SK-N-SH (cell line): ENCODE measurements around the gene TNFSF13. TPM values are rescaled to one million over a fixed set of nuclear protein-coding genes. Genes with fewer than 3 reads are reported as not detected.

ENCODE experiments used
- CTCF ChIA-PET: fragments of 300-600, 350-600 bp; formaldehyde crosslinking; extraction: SDS; loops from one replicate; lab custom pipeline; 2021; lab: Yijun Ruan, JAX
- POLR2A ChIA-PET: fragments of 350-600 bp; sonication (Branson Sonifier 250); formaldehyde crosslinking; extraction: SDS; loops from one replicate; lab custom pipeline; 2020; ENCODE audit warnings: antibody characterized with exemption, inconsistent platforms; lab: Yijun Ruan, JAX
- DNase-seq: peaks from one replicate; pipeline ENCODE4 v3.0.0; 2012
- H2AFZ ChIP-seq: fragments of 200-600 bp; sonication (generic); 2 replicates; pipeline ENCODE4 v1.8.1; 2016; ENCODE audit warnings: antibody characterized with exemption, mild to moderate bottlenecking, low read depth
- H3F3A ChIP-seq: fragments of 200-600 bp; sonication (generic); replicated peaks from 2 replicates; pipeline ENCODE3; 2016; ENCODE audit warnings: antibody characterized with exemption, mild to moderate bottlenecking; ENCODE audit not compliant: insufficient read depth
- H3K27ac ChIP-seq, 2 experiments: fragments of 200-500 bp in 1 of 2; fragments of 200-600 bp in 1 of 2; sonication (Bioruptor generic) in 1 of 2; sonication (generic), shearing (Covaris generic) in 1 of 2; 2 replicates each; pipeline versions ENCODE4 v1.5.1 to v1.6.1; 2014 to 2016; ENCODE audit warnings: low read depth in 2 of 2, inconsistent platforms in 1 of 2, low read length in 1 of 2, mild to moderate bottlenecking in 1 of 2, mixed read lengths in 1 of 2
- H3K27me3 ChIP-seq: fragments of 200-600 bp; sonication (generic), shearing (Covaris generic); 2 replicates; pipeline ENCODE4 v1.6.1; 2016; ENCODE audit warnings: mixed run types; ENCODE audit not compliant: insufficient read depth
- H3K36me3 ChIP-seq, 2 experiments: fragments of 200-500 bp in 1 of 2; fragments of 200-600 bp in 1 of 2; sonication (Bioruptor generic) in 1 of 2; sonication (generic) in 1 of 2; replicated peaks in 1 of 2; 2 replicates each; pipeline versions ENCODE3 to v1.5.1; 2014 to 2016; ENCODE audit warnings: low read length in 1 of 2, mild to moderate bottlenecking in 1 of 2; ENCODE audit not compliant: insufficient read depth in 2 of 2, control insufficient read depth in 1 of 2
- H3K4me1 ChIP-seq, 2 experiments: fragments of 200-500 bp in 1 of 2; fragments of 200-600 bp in 1 of 2; sonication (Bioruptor generic) in 1 of 2; sonication (generic), shearing (Covaris generic) in 1 of 2; 2 replicates each; pipeline versions ENCODE4 v1.5.1 to v1.6.1; 2014 to 2016; ENCODE audit warnings: low read depth in 1 of 2, low read length in 1 of 2, mixed run types in 1 of 2; ENCODE audit not compliant: insufficient read depth in 2 of 2, control insufficient read depth in 1 of 2
- H3K4me2 ChIP-seq: fragments of 200-600 bp; sonication (generic), shearing (Covaris generic); 2 replicates; pipeline ENCODE4 v1.6.1; 2017; ENCODE audit warnings: mixed run types
- H3K4me3 ChIP-seq, 2 experiments: fragments of 200-500 bp in 1 of 2; fragments of 200-600 bp in 1 of 2; sonication (Bioruptor generic) in 1 of 2; sonication (generic), shearing (Covaris generic) in 1 of 2; 2 replicates each; pipeline versions ENCODE4 v1.5.1 to v1.8.1; 2014 to 2016; ENCODE audit warnings: low read depth in 2 of 2, inconsistent platforms in 1 of 2, low read length in 1 of 2, mild to moderate bottlenecking in 1 of 2, mixed read lengths in 1 of 2, moderate library complexity in 1 of 2
- H3K79me2 ChIP-seq: fragments of 200-600 bp; sonication (generic); 2 replicates; pipeline ENCODE4 v1.8.1; 2017; ENCODE audit warnings: mild to moderate bottlenecking; ENCODE audit not compliant: insufficient read depth
- H3K9ac ChIP-seq: fragments of 200-600 bp; sonication (generic); 2 replicates; pipeline ENCODE4 v1.6.1; 2017; ENCODE audit warnings: mixed run types
- H3K9me2 ChIP-seq: fragments of 200-600 bp; sonication (generic); 2 replicates; pipeline ENCODE4 v1.6.1; 2017; ENCODE audit warnings: mixed run types
- H3K9me3 ChIP-seq: fragments of 200-600 bp; sonication (generic); 2 replicates; pipeline ENCODE4 v1.6.1; 2017; ENCODE audit warnings: mixed run types, mild to moderate bottlenecking, moderate library complexity
- H4K20me1 ChIP-seq: fragments of 200-600 bp; sonication (generic); 2 replicates; pipeline ENCODE4 v1.6.1; 2017; ENCODE audit warnings: mild to moderate bottlenecking, mixed run types; ENCODE audit not compliant: insufficient read depth
- ELF1 ChIP-seq: IDR thresholded peaks from 2 replicates; pipeline ENCODE4 v1.4.0; 2012
- EP300 ChIP-seq, 2 experiments: IDR thresholded peaks; 2 replicates each; pipeline versions ENCODE4 v1.4.0 to v1.6.1; 2012; ENCODE audit warnings: borderline replicate concordance in 1 of 2, low read depth in 1 of 2, low read length in 1 of 2
- EZH2phosphoT487 ChIP-seq: fragments of 200-600 bp; sonication (generic); IDR thresholded peaks from 2 replicates; pipeline ENCODE4 v1.6.1; 2017; ENCODE audit warnings: low read depth, mixed run types, mild to moderate bottlenecking, antibody characterized with exemption, moderate library complexity, borderline replicate concordance
- FOSL2 ChIP-seq: IDR thresholded peaks from 2 replicates; pipeline ENCODE4 v1.4.0; 2012; ENCODE audit warnings: low read depth, mild to moderate bottlenecking, moderate library complexity, borderline replicate concordance
- FOXM1 ChIP-seq: IDR thresholded peaks from 2 replicates; pipeline ENCODE4 v1.4.0; 2012; ENCODE audit warnings: low read depth, mild to moderate bottlenecking
- GABPA ChIP-seq: IDR thresholded peaks from 2 replicates; pipeline ENCODE4 v1.4.0; 2012; ENCODE audit warnings: low read depth, mild to moderate bottlenecking
- IRF3 ChIP-seq: fragments of 150-350 bp; IDR thresholded peaks from 2 replicates; pipeline ENCODE4 v1.6.1; 2016; ENCODE audit warnings: mild to moderate bottlenecking, low read depth, low read length
- JUND ChIP-seq: IDR thresholded peaks from 2 replicates; pipeline ENCODE4 v1.4.0; 2012
- MAX ChIP-seq: IDR thresholded peaks from 2 replicates; pipeline ENCODE4 v1.4.0; 2012; ENCODE audit warnings: low read depth
- NFIC ChIP-seq: IDR thresholded peaks from 2 replicates; pipeline ENCODE4 v1.4.0; 2012; ENCODE audit warnings: borderline replicate concordance
- NRF1 ChIP-seq: IDR thresholded peaks from 2 replicates; pipeline ENCODE4 v1.6.1; 2012; ENCODE audit warnings: low read depth, mild to moderate bottlenecking, low read length
- PBX3 ChIP-seq: IDR thresholded peaks from 2 replicates; pipeline ENCODE4; 2012
- POLR2AphosphoS5 ChIP-seq: IDR thresholded peaks from 2 replicates; pipeline ENCODE4 v1.6.1; 2012; ENCODE audit warnings: low read depth, low read length
- RAD21 ChIP-seq: IDR thresholded peaks from 2 replicates; pipeline ENCODE4 v1.6.1; 2012; ENCODE audit warnings: mild to moderate bottlenecking, low read length
- RCOR1 ChIP-seq: fragments of 150-350 bp; IDR thresholded peaks from 2 replicates; pipeline ENCODE4 v1.6.1; 2017; ENCODE audit warnings: antibody characterized with exemption, low read length
- RXRA ChIP-seq: IDR thresholded peaks from 2 replicates; pipeline ENCODE4 v1.4.0; 2012; ENCODE audit warnings: low read depth, mild to moderate bottlenecking, borderline replicate concordance
- SIN3A ChIP-seq: IDR thresholded peaks from 2 replicates; pipeline ENCODE4 v1.6.1; 2012; ENCODE audit warnings: low read depth, mild to moderate bottlenecking, low read length, moderate library complexity, borderline replicate concordance
- SMC3 ChIP-seq: IDR thresholded peaks from 2 replicates; pipeline ENCODE4 v1.6.1; 2012; ENCODE audit warnings: low read depth, low read length, improper control_type of control experiment
- TAF1 ChIP-seq: IDR thresholded peaks from 2 replicates; pipeline ENCODE4 v1.6.1; 2012; ENCODE audit warnings: low read depth, mild to moderate bottlenecking, low read length, moderate library complexity, borderline replicate concordance
- TCF12 ChIP-seq: IDR thresholded peaks from 2 replicates; pipeline ENCODE4 v1.4.0; 2012
- TEAD4 ChIP-seq: IDR thresholded peaks from 2 replicates; pipeline ENCODE4 v1.4.0; 2012; ENCODE audit warnings: mild to moderate bottlenecking, borderline replicate concordance; ENCODE audit not compliant: insufficient read depth
- USF2 ChIP-seq: fragments of 150-350 bp; IDR thresholded peaks from 2 replicates; pipeline ENCODE4 v1.6.1; 2017; ENCODE audit warnings: antibody characterized with exemption, low read length, low read depth, borderline replicate concordance
- YY1 ChIP-seq: IDR thresholded peaks from 2 replicates; pipeline ENCODE4 v1.4.0; 2012; ENCODE audit warnings: low read depth, mild to moderate bottlenecking
- ZBTB33 ChIP-seq: IDR thresholded peaks from 2 replicates; pipeline ENCODE4 v1.4.0; 2012; ENCODE audit warnings: low read depth, borderline replicate concordance
- WGBS: methylation state at CpG from one replicate; pipeline ENCODE4 v1.1.6; 2017; ENCODE audit warnings: low lambda C conversion rate; 5-methylcytosine and 5-hydroxymethylcytosine counted together
- polyA plus RNA-seq, 3 experiments: library from polyadenylated mRNA; depleted of rRNA; stranded (reverse); fragments of >200 nt; gene quantifications; 2 replicates each; pipeline ENCODE4 v1.2.3, GENCODE V29; 2012
- TF ChIP-seq, protein P1 (sequence below): IDR thresholded peaks from 2 replicates; pipeline ENCODE4 v1.4.0; 2012; ENCODE audit warnings: low read depth, borderline replicate concordance
- TF ChIP-seq, protein P2 (sequence below): IDR thresholded peaks from 2 replicates; pipeline ENCODE4 v1.6.1; 2012; ENCODE audit warnings: mild to moderate bottlenecking, low read depth, low read length, moderate library complexity

Gene TNFSF13
- polyA plus RNA-seq, 1 of the 3 experiments (the other 2 are of a cell fraction): 2.1 TPM

DNA sequence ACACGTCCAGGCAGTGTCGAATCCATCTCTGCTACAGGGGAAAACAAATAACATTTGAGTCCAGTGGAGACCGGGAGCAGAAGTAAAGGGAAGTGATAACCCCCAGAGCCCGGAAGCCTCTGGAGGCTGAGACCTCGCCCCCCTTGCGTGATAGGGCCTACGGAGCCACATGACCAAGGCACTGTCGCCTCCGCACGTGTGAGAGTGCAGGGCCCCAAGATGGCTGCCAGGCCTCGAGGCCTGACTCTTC, 13.7 kb downstream of the TNFSF13 start:
- CTCF ChIA-PET: interaction anchor here (0.6 to 5.9 kb wide), 4 partner anchors 11 to 62 kb away, joined by 3 to 40 read pairs (median 3); partner anchors contain the start of genes MPDU1, SENP3 and SOX15
- WGBS: 0% methylated on average over 3 of the region's 11 CpGs
- TF ChIP-seq EP300 (IDR thresholded peaks at IDR 0.05; ENCODE audit: borderline replicate concordance in 1 of 2, low read depth in 1 of 2, low read length in 1 of 2) (no peak), FOXM1 (no peak), TAF1 (peak; percentile 24; the same call in 1 of the 2 replicates), MAX (peak; percentile 100), SIN3A (no peak), RXRA (no peak), JUND (no peak; the same call in 1 of the 2 replicates), PBX3 (no peak), NFIC (no peak), IRF3 (no peak), NRF1 (no peak), ZBTB33 (no peak), EZH2phosphoT487 (no peak), SMC3 (no peak), RAD21 (no peak), TCF12 (no peak), YY1 (peak; percentile 97), GABPA (no peak), USF2 (peak; percentile 89), POLR2AphosphoS5 (no peak), TEAD4 (no peak), FOSL2 (no peak), RCOR1 (peak; percentile 55; the same call in 1 of the 2 replicates), ELF1 (peak; percentile 87)
- TF ChIP-seq, protein P1, sequence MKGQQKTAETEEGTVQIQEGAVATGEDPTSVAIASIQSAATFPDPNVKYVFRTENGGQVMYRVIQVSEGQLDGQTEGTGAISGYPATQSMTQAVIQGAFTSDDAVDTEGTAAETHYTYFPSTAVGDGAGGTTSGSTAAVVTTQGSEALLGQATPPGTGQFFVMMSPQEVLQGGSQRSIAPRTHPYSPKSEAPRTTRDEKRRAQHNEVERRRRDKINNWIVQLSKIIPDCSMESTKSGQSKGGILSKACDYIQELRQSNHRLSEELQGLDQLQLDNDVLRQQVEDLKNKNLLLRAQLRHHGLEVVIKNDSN: peak; percentile 96
- TF ChIP-seq, protein P2, sequence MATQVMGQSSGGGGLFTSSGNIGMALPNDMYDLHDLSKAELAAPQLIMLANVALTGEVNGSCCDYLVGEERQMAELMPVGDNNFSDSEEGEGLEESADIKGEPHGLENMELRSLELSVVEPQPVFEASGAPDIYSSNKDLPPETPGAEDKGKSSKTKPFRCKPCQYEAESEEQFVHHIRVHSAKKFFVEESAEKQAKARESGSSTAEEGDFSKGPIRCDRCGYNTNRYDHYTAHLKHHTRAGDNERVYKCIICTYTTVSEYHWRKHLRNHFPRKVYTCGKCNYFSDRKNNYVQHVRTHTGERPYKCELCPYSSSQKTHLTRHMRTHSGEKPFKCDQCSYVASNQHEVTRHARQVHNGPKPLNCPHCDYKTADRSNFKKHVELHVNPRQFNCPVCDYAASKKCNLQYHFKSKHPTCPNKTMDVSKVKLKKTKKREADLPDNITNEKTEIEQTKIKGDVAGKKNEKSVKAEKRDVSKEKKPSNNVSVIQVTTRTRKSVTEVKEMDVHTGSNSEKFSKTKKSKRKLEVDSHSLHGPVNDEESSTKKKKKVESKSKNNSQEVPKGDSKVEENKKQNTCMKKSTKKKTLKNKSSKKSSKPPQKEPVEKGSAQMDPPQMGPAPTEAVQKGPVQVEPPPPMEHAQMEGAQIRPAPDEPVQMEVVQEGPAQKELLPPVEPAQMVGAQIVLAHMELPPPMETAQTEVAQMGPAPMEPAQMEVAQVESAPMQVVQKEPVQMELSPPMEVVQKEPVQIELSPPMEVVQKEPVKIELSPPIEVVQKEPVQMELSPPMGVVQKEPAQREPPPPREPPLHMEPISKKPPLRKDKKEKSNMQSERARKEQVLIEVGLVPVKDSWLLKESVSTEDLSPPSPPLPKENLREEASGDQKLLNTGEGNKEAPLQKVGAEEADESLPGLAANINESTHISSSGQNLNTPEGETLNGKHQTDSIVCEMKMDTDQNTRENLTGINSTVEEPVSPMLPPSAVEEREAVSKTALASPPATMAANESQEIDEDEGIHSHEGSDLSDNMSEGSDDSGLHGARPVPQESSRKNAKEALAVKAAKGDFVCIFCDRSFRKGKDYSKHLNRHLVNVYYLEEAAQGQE: no peak; the same call in 1 of the 2 replicates

More for the DNA sequence above, 13.7 kb downstream of the TNFSF13 start:
- no peak for DNase-seq
- Histone ChIP-seq H4K20me1 (peaks cover 42% of the 10 kb centered on the region), H3K79me2 (peaks cover 70% of the 10 kb centered on the region), H3F3A (peaks cover 61% of the 10 kb centered on the region), H3K4me3 (peak overlapping the region; percentile 56 to 61), H3K9me3 (no peaks in the 10 kb centered on the region), H3K9me2 (no peaks in the 10 kb centered on the region), H2AFZ (no peak overlapping the region), H3K27ac (peak overlapping the region; percentile 81 to 92), H3K27me3 (no peaks in the 10 kb centered on the region), H3K9ac (peak overlapping the region; percentile 67), H3K4me1 (peaks cover 16 to 33% of the 10 kb centered on the region in 2 experiments), H3K4me2 (peak overlapping the region; percentile 78), H3K36me3 (peaks cover 58 to 65% of the 10 kb centered on the region in 2 experiments)
- POLR2A ChIA-PET: interaction anchor here (0.9 to 4.3 kb wide), 2 partner anchors 12 to 96 kb away, joined by 3 to 37 read pairs; partner anchors contain the start of gene MPDU1
